GM23248 (cell line): ENCODE measurements around the gene ITSN2. TPM values are rescaled to one million over a fixed set of nuclear protein-coding genes. Genes with fewer than 3 reads are reported as not detected.

ENCODE experiments used
- DNase-seq: peaks from one replicate; pipeline ENCODE4 v3.0.0-alpha.2; 2015
- H2AFZ ChIP-seq: fragments of 200-600 bp; sonication (generic); 2 replicates; pipeline ENCODE4 v1.6.1; 2016; ENCODE audit warnings: antibody characterized with exemption
- H3F3A ChIP-seq: fragments of 200-600 bp; sonication (generic); 2 replicates; pipeline ENCODE4 v1.6.1; 2016; ENCODE audit warnings: mild to moderate bottlenecking, antibody characterized with exemption, mixed run types; ENCODE audit not compliant: insufficient read depth
- H3K27ac ChIP-seq: fragments of 200-600 bp; sonication (generic); 2 replicates; pipeline ENCODE4 v1.5.1; 2016; ENCODE audit warnings: mild to moderate bottlenecking
- H3K27me3 ChIP-seq: fragments of 200-600 bp; sonication (generic); replicated peaks from 2 replicates; pipeline ENCODE4 v1.6.1; 2016; ENCODE audit warnings: mild to moderate bottlenecking; ENCODE audit not compliant: insufficient read depth
- H3K36me3 ChIP-seq: fragments of 200-600 bp; sonication (generic); 2 replicates; pipeline ENCODE4 v1.6.1; 2016; ENCODE audit warnings: low read depth, mild to moderate bottlenecking
- H3K4me1 ChIP-seq: fragments of 200-600 bp; sonication (generic); 2 replicates; pipeline ENCODE4 v1.6.1; 2016; ENCODE audit warnings: mild to moderate bottlenecking; ENCODE audit not compliant: insufficient read depth
- H3K4me2 ChIP-seq: fragments of 200-600 bp; sonication (generic); one replicate; pipeline ENCODE4 v1.6.1; 2016; ENCODE audit warnings: mild to moderate bottlenecking; ENCODE audit not compliant: unreplicated experiment
- H3K4me3 ChIP-seq: fragments of 200-600 bp; sonication (generic); 2 replicates; pipeline ENCODE4 v1.5.1; 2016; ENCODE audit warnings: mild to moderate bottlenecking
- H3K79me2 ChIP-seq: fragments of 200-600 bp; sonication (generic); 2 replicates; pipeline ENCODE4 v1.6.1; 2016; ENCODE audit warnings: mild to moderate bottlenecking; ENCODE audit not compliant: insufficient read depth
- H3K9ac ChIP-seq: fragments of 200-600 bp; sonication (generic); 2 replicates; pipeline ENCODE4 v1.6.1; 2016; ENCODE audit warnings: mild to moderate bottlenecking
- H3K9me2 ChIP-seq: fragments of 200-600 bp; sonication (generic); 2 replicates; pipeline ENCODE4 v1.6.1; 2016; ENCODE audit warnings: mixed run types, mild to moderate bottlenecking, moderate library complexity; ENCODE audit not compliant: insufficient read depth
- H3K9me3 ChIP-seq: fragments of 200-600 bp; sonication (generic); one replicate; pipeline ENCODE4 v1.6.1; 2017; ENCODE audit warnings: low read depth
- H4K20me1 ChIP-seq: fragments of 200-600 bp; sonication (generic); 2 replicates; pipeline ENCODE4 v1.6.0; 2016; ENCODE audit not compliant: insufficient read depth
- EZH2 ChIP-seq: fragments of 200-600 bp; sonication (generic); IDR thresholded peaks from 2 replicates; pipeline ENCODE4 v1.6.1; 2018; ENCODE audit warnings: antibody characterized with exemption, mild to moderate bottlenecking; ENCODE audit not compliant: insufficient read depth, poor library complexity, severe bottlenecking
- EZH2phosphoT487 ChIP-seq: fragments of 200-600 bp; sonication (generic); IDR thresholded peaks from 2 replicates; pipeline ENCODE4 v1.6.1; 2018; ENCODE audit warnings: antibody characterized with exemption, moderate library complexity, mild to moderate bottlenecking, low read depth; ENCODE audit not compliant: insufficient read depth
- WGBS, 2 experiments: methylation state at CpG; one replicate each; pipeline ENCODE4 v1.1.6; 2015 to 2017; ENCODE audit warnings: low lambda C conversion rate in 2 of 2, low coverage in 1 of 2; ENCODE audit errors: missing lambda C conversion rate in 2 of 2; 5-methylcytosine and 5-hydroxymethylcytosine counted together
- in situ Hi-C: fragments of 300-500 bp; cut with MboI; formaldehyde crosslinking; loops from 2 replicates; pipeline ENCODE4 v1.15.0; 2020
- polyA plus RNA-seq: library from polyadenylated mRNA; unstranded; fragments of >200 nt; fragmentation: Nextera tagmentation; extraction: Ambion mirVana; gene quantifications from 2 replicates; pipeline ENCODE4 v1.2.1, GENCODE V29; 2016
- total RNA-seq: library from RNA; depleted of rRNA; stranded (reverse); fragments of >200 nt; shearing (Covaris generic); gene quantifications from 2 replicates; pipeline ENCODE4 v1.2.3, GENCODE V29; 2014

The ITSN2 gene
- total and polyA plus RNA-seq, 2 experiments from 2014 or later = 12.9 to 19.2 TPM

DNA sequence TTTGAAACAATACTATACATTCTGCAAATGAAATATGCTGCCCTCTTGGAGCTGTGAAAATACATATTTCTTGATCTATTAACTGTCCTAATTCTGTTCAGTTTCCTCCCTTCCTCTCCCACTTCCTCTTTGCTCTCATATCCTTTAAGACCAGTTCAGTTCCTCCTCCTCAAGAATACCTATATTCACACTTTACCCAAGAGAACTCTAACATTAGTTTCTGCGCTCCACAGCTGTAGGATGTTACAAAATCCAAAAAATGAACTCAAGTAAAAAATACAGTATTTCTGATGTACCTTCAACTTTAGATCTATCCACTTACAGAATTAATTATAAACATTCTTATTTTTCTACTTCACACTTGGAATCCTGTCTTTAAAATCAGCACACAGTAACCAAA is 5.4 kb downstream of the ITSN2 start:
- Histone ChIP-seq H2AFZ (no peak overlapping the region), H3K79me2 (peaks cover 98% of the 10 kb centered on the region), H3K9me3 (no peaks in the 10 kb centered on the region), H4K20me1 (0 out of 2 replicates have a peak, but pooled peaks cover 3% of the 10 kb centered on the region), H3F3A (no peaks in the 10 kb centered on the region), H3K4me1 (peaks cover 15% of the 10 kb centered on the region; the same call in 1 of the 2 replicates), H3K27ac (no peak overlapping the region), H3K4me2 (no peak overlapping the region), H3K27me3 (no peaks in the 10 kb centered on the region), H3K36me3 (no peaks in the 10 kb centered on the region), H3K4me3 (no peak overlapping the region), H3K9me2 (no peaks in the 10 kb centered on the region), H3K9ac (no peak overlapping the region)
- TF ChIP-seq EZH2 (no peak), EZH2phosphoT487 (no peak)
- DNase-seq = no peak
- 93 to 100% methylated on average over 1 of the region's 1 CpG for WGBS, 2 experiments
- in situ Hi-C loops = no loop called here

DNA sequence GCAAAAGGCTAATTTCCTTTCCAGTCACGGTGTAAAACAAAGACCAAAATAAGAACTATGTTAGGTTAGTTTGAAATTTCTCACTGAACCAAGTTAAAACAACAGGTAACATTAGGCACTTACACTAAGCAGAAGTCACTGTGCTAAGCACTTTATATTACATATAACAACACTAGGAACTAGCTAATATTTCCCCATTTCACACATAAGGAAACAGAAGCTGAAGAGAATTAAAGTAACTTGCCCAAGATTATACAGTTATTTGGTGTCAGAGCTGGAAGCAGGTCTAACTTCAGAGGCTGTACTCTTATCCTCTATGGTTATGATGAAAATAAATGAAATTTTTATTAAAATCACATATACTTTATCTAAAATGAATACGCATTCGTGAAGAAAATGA is 5.9 kb downstream of the ITSN2 start:
- no peak for DNase-seq
- H3K9me3 ChIP-seq = no peaks in the 10 kb centered on the region
- no peaks in the 10 kb centered on the region for H3K36me3 ChIP-seq
- H3K9me2 ChIP-seq = no peaks in the 10 kb centered on the region
- no peak overlapping the region for H3K9ac ChIP-seq
- H4K20me1 ChIP-seq = 0 out of 2 replicates have a peak, but pooled peaks cover 3% of the 10 kb centered on the region
- no peaks in the 10 kb centered on the region for H3F3A ChIP-seq
- H3K27ac ChIP-seq = no peak overlapping the region
- no peak overlapping the region for H3K4me2 ChIP-seq
- peaks cover 98% of the 10 kb centered on the region for H3K79me2 ChIP-seq
- WGBS, 2 experiments = 95 to 99% methylated on average over 3 of the region's 3 CpGs
- peaks cover 15% of the 10 kb centered on the region; the same call in 1 of the 2 replicates for H3K4me1 ChIP-seq
- no peak overlapping the region for H3K4me3 ChIP-seq
- H3K27me3 ChIP-seq = no peaks in the 10 kb centered on the region
- TF ChIP-seq EZH2 = no peak
- no peak for TF ChIP-seq EZH2phosphoT487
- in situ Hi-C loops = no loop called here
- H2AFZ ChIP-seq = no peak overlapping the region

DNA sequence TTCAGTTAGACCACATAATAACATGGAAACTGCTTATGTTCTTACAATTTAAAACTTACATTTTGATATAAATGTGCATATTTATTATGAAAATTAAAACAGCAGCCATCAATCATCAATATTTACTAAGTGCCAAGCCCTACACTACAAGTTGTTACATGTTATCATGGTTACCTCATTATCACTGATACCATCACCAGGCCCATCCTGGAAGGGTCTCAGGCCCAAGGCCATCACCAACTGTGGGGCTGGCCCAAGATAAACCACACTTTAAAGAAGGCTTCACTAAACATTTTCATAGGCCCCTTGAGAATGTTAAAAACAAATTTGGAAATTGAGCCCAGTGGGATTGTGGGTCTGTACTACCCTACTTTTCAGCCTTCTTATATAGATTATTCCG is 6.4 kb downstream of the ITSN2 start:
- H3K27me3 ChIP-seq = no peaks in the 10 kb centered on the region
- H3K79me2 ChIP-seq = peaks cover 98% of the 10 kb centered on the region
- H2AFZ ChIP-seq = no peak overlapping the region
- no peaks in the 10 kb centered on the region for H3F3A ChIP-seq
- no peaks in the 10 kb centered on the region for H3K9me3 ChIP-seq
- in situ Hi-C loops = no loop called here
- no peak overlapping the region for H3K4me3 ChIP-seq
- 0 out of 2 replicates have a peak, but pooled peaks cover 3% of the 10 kb centered on the region for H4K20me1 ChIP-seq
- no peak overlapping the region for H3K27ac ChIP-seq
- H3K9ac ChIP-seq = no peak overlapping the region
- peaks cover 11% of the 10 kb centered on the region; the same call in 1 of the 2 replicates for H3K4me1 ChIP-seq
- no peak overlapping the region for H3K4me2 ChIP-seq
- DNase-seq = no peak
- H3K36me3 ChIP-seq = no peaks in the 10 kb centered on the region
- TF ChIP-seq EZH2 (no peak), EZH2phosphoT487 (no peak)
- no peaks in the 10 kb centered on the region for H3K9me2 ChIP-seq
- 95% methylated on average over 1 of the region's 1 CpG for WGBS, 2 experiments

DNA sequence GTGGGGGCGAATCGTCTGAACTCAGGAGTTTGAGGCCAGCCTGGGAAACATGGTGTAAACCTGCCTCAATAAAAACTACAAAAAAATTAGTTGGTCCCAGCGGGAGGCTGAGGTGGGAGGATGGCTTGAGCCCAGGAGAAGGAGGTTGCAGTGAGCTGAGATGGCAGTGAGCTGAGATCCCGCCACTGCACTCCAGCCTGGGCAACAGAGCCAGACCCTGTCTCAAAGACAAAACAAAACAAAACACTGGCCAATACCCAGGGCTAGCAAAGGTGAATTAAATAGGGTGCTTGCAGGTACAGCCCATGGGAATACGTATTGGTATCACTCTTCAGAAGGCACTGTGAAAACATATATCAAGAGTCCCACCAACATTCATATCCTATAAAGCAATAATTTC is 7.0 kb downstream of the ITSN2 start:
- TF ChIP-seq EZH2phosphoT487 (no peak), EZH2 (no peak)
- 72 to 73% methylated on average over 5 of the region's 5 CpGs for WGBS, 2 experiments
- Histone ChIP-seq H3K9me2 (no peaks in the 10 kb centered on the region), H3K9me3 (no peaks in the 10 kb centered on the region), H3K4me3 (no peak overlapping the region), H3K4me1 (peaks cover 6% of the 10 kb centered on the region; the same call in 1 of the 2 replicates), H3K36me3 (no peaks in the 10 kb centered on the region), H3K9ac (no peak overlapping the region), H3K79me2 (peaks cover 98% of the 10 kb centered on the region), H2AFZ (no peak overlapping the region), H3K4me2 (no peak overlapping the region), H3K27me3 (no peaks in the 10 kb centered on the region), H3K27ac (no peak overlapping the region), H3F3A (no peaks in the 10 kb centered on the region), H4K20me1 (0 out of 2 replicates have a peak, but pooled peaks cover 3% of the 10 kb centered on the region)
- no peak for DNase-seq
- in situ Hi-C loops = no loop called here

DNA sequence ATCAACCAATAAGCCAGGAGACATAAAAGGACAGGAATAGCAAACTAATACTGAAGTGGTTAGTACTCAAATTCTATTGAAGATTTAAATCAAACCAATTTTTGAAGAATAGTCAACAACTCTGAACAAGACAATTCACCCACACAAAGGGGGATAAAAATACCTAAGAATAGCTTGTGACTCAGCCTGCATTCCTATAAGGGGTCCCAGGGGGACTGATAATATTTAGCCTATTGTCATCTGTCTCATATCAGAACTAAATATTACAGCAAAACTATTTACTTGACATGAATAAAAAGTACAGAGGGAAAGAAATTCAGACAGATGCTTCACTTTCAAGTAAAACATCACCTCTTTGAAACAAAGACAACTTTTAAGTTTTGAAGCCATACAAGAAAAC is 7.7 kb downstream of the ITSN2 start:
- Histone ChIP-seq H3K4me3 (no peak overlapping the region), H3K4me1 (peaks cover 6% of the 10 kb centered on the region; the same call in 1 of the 2 replicates), H3F3A (no peaks in the 10 kb centered on the region), H3K9me3 (no peaks in the 10 kb centered on the region), H3K27me3 (no peaks in the 10 kb centered on the region), H4K20me1 (no peaks in the 10 kb centered on the region), H3K9me2 (no peaks in the 10 kb centered on the region), H3K27ac (no peak overlapping the region), H3K79me2 (peaks cover 98% of the 10 kb centered on the region), H2AFZ (no peak overlapping the region), H3K36me3 (no peaks in the 10 kb centered on the region), H3K4me2 (no peak overlapping the region), H3K9ac (no peak overlapping the region)
- in situ Hi-C loops = no loop called here
- DNase-seq = no peak
- TF ChIP-seq EZH2phosphoT487 (no peak), EZH2 (no peak)
